Subcutaneous adipose tissue (tissue), 4 donors: ENCODE data around the gene LKAAEAR1. TPM values are rescaled to one million over a fixed set of nuclear protein-coding genes. Genes with fewer than 3 reads are reported as not detected.

ENCODE experiments used
- CTCF ChIP-seq: fragments of 450-650 bp; IDR thresholded peaks from one replicate; pipeline ENCODE4 v1.5.1; 2016; ENCODE audit warnings: low read depth, mild to moderate bottlenecking, control low read depth, antibody characterized with exemption, moderate library complexity
- total RNA-seq, 4 donors: library from RNA; depleted of rRNA; stranded (reverse); fragments of >200 nt; gene quantifications; one replicate each; pipeline ENCODE4 v1.1.0, GENCODE V29; 2016

Gene LKAAEAR1
- total RNA-seq, 4 donors from 2014 or later: not detected

- no peak for TF ChIP-seq CTCF
Observed at GRCh38 chr20:64051561-64052325, 32.5 kb downstream of the LKAAEAR1 start.

- TF ChIP-seq CTCF: no peak
Observed at GRCh38 chr20:64051033-64051452, 33.2 kb downstream of the LKAAEAR1 start.

- TF ChIP-seq CTCF: no peak
Observed at GRCh38 chr20:64050261-64051032, 33.8 kb downstream of the LKAAEAR1 start.

- TF ChIP-seq CTCF: no peak
Observed at GRCh38 chr20:64049878-64050260, 34.3 kb downstream of the LKAAEAR1 start.

GRCh38 chr20:64049060-64049877, 34.9 kb downstream of the LKAAEAR1 start, which contains the start of gene SOX18:
SOX18 (minus strand) TSS chr20:64049639; CDS start chr20:64049516, 123 bp downstream.
- no peak for TF ChIP-seq CTCF

GRCh38 chr20:64048402-64049044, 35.7 kb downstream of the LKAAEAR1 start:
- TF ChIP-seq CTCF: no peak
